HT1080 (cell line): ENCODE measurements around the gene ZNF101. TPM values are rescaled to one million over a fixed set of nuclear protein-coding genes. Genes with fewer than 3 reads are reported as not detected.

Experiments
- DNase-seq: peaks from one replicate; pipeline ENCODE4 v3.0.0-alpha.2; 2015; ENCODE audit warnings: low read depth
- small RNA-seq: library from RNA; depleted of rRNA; stranded (forward); fragments of <200 nt; gene quantifications from one replicate; pipeline ENCODE3, GENCODE V24; 2014
- total RNA-seq: library from RNA; depleted of rRNA; stranded (reverse); fragments of >200 nt; shearing (Covaris generic); gene quantifications from 2 replicates; pipeline ENCODE4 v1.2.3, GENCODE V29; 2014; rRNA removed

ZNF101 gene
- total RNA-seq, 1 experiment from 2014 or later = 11.6 TPM

DNA sequence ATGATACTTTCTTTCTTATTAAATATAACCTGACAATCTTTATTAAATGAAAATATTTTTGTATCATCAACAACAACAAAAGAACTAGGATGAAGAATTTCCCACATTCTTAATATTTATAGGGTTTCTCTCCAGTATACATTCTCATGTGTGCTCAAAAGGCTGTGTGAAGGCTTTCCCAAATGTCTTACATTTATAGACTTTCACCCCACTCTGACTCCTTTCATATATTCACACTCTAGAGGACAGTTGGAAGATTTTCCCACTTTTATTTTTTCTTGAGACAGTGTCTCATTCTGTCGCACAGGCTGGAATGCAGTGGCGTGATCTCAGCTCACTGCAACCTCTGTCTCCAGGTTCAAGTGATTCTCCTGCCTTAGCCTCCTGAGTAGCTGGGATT, 41.9 kb downstream of the ZNF101 start:
- no peak for DNase-seq

DNA sequence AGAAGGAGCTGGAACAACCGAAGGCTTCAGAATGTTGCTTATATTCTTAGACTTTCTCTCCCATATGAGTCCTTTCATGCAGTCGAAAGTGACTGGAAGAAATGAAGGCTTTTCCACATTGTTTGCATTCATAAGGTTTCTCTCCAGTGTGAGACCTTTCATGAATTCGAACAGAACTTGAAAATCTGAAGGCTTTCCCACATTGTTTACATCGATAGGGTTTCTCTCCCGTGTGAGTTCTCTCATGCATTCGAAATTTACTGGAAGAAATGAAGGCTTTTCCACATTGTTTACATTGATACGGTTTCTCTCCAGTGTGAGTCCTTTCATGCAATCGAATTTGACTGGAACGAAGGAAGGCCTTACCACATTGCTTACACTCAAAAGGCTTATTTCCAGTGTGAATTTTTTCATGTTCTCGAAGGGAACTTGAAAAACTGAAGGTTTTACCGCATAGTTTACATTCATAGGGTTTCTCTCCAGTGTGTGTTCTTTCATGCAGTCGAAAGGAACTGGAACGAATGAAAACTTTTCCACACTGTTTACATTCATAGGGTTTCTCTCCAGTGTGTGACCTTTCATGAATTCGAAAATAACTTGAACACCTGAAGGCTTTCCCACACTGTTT, 42.8 kb downstream of the ZNF101 start:
- no peak for DNase-seq

DNA sequence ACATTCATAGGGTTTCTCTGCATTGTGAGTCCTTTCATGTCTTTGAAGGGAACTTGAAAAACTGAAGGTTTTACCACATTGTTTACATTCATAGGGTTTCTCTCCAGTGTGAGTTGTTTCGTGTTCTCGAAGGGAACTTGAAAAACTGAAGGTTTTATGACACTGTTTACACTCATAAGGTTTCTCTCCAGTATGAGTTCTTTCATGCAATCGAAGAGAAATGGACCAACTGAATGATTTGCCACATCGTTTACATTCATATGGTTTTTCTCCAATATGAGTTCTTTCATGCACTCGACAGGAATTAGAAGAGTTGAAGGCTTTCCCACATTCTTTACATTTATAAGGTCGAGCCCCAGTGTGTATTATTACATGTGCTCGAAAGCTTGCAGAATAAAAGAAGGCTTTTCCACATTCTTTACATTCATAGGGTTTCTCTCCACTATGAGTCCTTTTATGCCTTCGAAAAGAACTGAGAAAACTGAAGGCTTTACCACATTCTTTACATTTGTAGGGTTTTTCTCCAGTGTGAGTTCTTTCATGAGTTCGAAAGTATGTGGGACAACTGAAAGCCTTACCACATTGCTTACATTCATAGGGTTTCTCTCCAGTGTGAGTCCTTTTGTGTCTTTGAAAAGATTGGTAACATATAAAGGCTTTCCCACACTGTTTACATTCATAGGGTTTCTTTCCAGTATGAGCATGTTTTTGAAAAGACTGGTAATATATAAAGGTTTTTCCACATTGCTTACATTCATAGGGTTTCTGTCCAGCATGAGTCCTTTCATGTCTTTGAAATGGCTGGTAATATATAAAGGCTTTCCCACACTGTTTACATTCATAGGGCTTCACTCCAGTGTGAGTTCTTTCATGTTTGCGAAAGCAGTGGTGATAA, 43.5 kb downstream of the ZNF101 start:
- DNase-seq = no peak

DNA sequence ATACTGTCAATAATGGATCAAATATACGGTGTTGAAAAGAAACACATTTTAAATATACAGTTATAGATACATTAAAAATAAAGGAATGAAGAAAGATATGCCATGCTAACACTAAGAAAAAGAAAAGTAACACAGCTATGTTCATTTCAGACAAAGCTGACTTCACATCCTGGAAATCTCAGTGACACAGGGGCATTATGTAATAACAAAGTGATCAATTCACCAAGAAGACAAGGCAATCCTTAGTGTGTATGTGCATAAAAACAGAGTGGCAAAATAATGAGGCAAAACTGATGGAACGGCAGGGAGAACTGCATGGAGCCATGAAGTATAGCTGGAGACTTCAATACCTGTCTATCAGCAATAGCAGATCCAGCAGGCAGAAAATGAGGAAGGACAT, 51.2 kb downstream of the ZNF101 start:
- DNase-seq = no peak

DNA sequence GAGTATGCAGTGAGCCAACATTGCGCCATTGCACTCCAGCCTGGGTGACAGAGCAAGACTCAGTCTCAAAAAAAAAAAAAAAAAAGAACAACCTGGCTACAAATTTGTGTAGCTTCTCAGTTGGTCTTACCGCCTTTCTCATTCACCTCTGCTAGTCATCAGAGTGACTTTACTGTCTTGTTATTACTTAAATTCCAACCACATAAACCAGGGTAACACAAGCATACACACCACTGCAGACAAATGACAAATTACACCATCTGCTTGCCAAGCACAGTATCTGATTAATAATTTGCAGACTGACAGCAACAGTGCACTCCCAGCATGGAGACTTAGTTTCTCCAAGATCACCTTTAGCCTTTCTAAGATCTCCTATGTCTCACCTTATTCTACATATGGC, 53.3 kb downstream of the ZNF101 start:
- DNase-seq = no peak

DNA sequence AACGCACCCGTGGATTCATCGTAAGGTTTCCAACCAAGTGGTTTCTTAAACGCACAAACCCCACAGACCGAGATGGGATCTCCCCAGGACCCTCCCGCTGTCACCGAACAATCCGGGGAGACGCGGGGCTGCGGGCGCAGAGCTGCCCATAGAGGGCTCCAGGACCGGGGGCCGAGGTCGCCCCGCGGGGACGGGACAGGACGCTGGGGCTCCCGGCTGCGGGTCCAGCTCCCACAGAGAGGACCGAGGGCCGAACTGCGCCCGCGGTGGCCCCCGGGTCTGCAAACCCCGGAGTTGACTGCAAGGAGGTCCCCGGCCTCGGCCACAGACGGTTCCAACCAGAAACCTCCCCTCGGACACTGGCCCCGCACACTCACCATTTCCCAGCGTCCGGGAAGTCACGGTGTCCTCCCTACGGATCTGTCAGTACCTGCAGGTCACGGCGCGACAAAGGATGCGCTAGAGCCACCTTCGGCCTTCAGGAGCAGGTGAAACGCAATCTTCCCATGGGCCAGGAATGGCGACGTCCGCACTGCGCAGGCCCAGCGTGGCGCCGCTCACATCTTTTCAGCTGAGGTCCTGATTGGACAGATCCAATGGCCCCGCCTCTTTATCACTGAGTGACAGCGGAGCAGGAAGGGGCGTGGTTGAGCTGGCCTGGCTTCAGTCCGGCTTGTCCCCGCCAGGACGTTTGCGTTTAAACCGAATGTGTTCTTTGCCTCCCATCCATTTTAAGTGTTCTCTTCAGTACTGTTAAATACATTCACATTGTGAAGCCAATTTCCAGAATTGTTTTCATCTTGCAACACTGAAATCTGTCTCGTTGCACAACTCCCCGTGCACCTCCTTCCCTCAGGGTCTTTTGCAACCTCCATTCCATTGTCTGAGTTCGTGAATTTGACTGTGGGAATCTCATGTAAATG, 64.2 kb downstream of the ZNF101 start, which contains the start of gene ZNF14:
Gene ZNF14, minus strand, starts transcription at position 534 of the 923 bp plus-strand sequence. Its CDS starts 154 bp downstream, at position 380.
- peak; percentile 86 for DNase-seq

Small RNA genes within 50 kb of the gene (small RNA-seq; reads per million reads assigned to genes)
- gene AC011458.2 = not detected

Other genes with a start within 250 kb of the ZNF101 start
- gene TSSK6, start 153.3 kb upstream of the ZNF101 start, total RNA-seq = 1.1 and 1.4 TPM in 2 replicates
- 142 and 227 TPM in 2 replicates for gene NDUFA13, start 152.6 kb upstream of the ZNF101 start, total RNA-seq
- gene YJEFN3, start 139.9 kb upstream of the ZNF101 start, total RNA-seq = 0.90 and 1.6 TPM in 2 replicates
- 0.10 TPM in 1 of 2 replicates, not detected in the other for gene CILP2, start 130.6 kb upstream of the ZNF101 start, total RNA-seq
- not detected in 2 replicates for gene PBX4, start 50.2 kb upstream of the ZNF101 start, total RNA-seq
- 0.21 and 0.63 TPM in 2 replicates for gene LPAR2, start 40.6 kb upstream of the ZNF101 start, total RNA-seq
- gene GMIP, start 25.2 kb upstream of the ZNF101 start, total RNA-seq = 3.0 and 3.6 TPM in 2 replicates
- 41.2 and 53.8 TPM in 2 replicates for gene ATP13A1, start 5.2 kb upstream of the ZNF101 start, total RNA-seq
- gene ZNF14, start 64.3 kb downstream of the ZNF101 start, total RNA-seq = 0.74 and 1.8 TPM in 2 replicates
- 1.8 and 2.0 TPM in 2 replicates for gene ZNF506, start 152.9 kb downstream of the ZNF101 start, total RNA-seq
- gene ZNF253, start 197.0 kb downstream of the ZNF101 start, total RNA-seq = not detected in 2 replicates
- gene ZNF93, start 232.1 kb downstream of the ZNF101 start, total RNA-seq = 0.05 and 0.10 TPM in 2 replicates